ENCODE data around the gene MGRN1. TPM values are rescaled to one million over a fixed set of nuclear protein-coding genes. Genes with fewer than 3 reads are reported as not detected.
"Not testable (repeated sequence)": the region's sequence is repeated elsewhere in the genome, so short reads cannot be mapped to it uniquely, and the experiment has no call there.

Gene MGRN1
- total RNA-seq, 1 experiment from 2014 or later, result 26.6 TPM

- no peak for DNase-seq (ENCODE audit: low read depth)
Observed at GRCh38 chr16:4728676-4729075, 104.0 kb downstream of the MGRN1 start.

GRCh38 chr16:4729876-4730275, 105.2 kb downstream of the MGRN1 start:
- DNase-seq (ENCODE audit: low read depth), result no peak

- no peak for DNase-seq (ENCODE audit: low read depth)
Observed at GRCh38 chr16:4733211-4733742, 108.7 kb downstream of the MGRN1 start.

- no peak for DNase-seq (ENCODE audit: low read depth)
Observed at GRCh38 chr16:4733747-4734062, 109.1 kb downstream of the MGRN1 start.

- DNase-seq (ENCODE audit: low read depth), result peak; percentile 95
Observed at GRCh38 chr16:4734063-4734729, 109.6 kb downstream of the MGRN1 start, which contains the start of the genes ANKS3 and DNAAF8. TSS of gene ANKS3 (minus strand) at chr16:4734271. CDS start at chr16:4730149, 4,122 bp downstream. TSS of gene DNAAF8 (plus strand) at chr16:4734537. CDS start at chr16:4736515, 1,978 bp downstream.

GRCh38 chr16:4734730-4735535, 110.3 kb downstream of the MGRN1 start:
- DNase-seq (ENCODE audit: low read depth), result peak; percentile 72

- no peak for DNase-seq (ENCODE audit: low read depth)
Observed at GRCh38 chr16:4736546-4736945, 111.9 kb downstream of the MGRN1 start.

- DNase-seq (ENCODE audit: low read depth), result no peak
Observed at GRCh38 chr16:4737545-4737944, 112.9 kb downstream of the MGRN1 start.

- not testable (repeated sequence) for DNase-seq (ENCODE audit: low read depth)
Observed at GRCh38 chr16:4738370-4738769, 113.7 kb downstream of the MGRN1 start.

Other genes with a start within 250 kb of the MGRN1 start
- gene CORO7, start 208.2 kb upstream of the MGRN1 start, total RNA-seq (2014; rRNA removed), result 23.7 and 34.8 TPM in 2 replicates
- gene DNAJA3, start 199.0 kb upstream of the MGRN1 start, total RNA-seq (2014; rRNA removed), result 64.2 and 69.4 TPM in 2 replicates
- 27.6 and 40.7 TPM in 2 replicates for gene NMRAL1, start 150.2 kb upstream of the MGRN1 start, total RNA-seq (2014; rRNA removed)
- gene HMOX2, start 148.4 kb upstream of the MGRN1 start, total RNA-seq (2014; rRNA removed), result 48.6 and 49.9 TPM in 2 replicates
- gene CDIP1, start 86.1 kb upstream of the MGRN1 start, total RNA-seq (2014; rRNA removed), result 19.5 and 24.9 TPM in 2 replicates
- 0.06 TPM in 1 of 2 replicates, not detected in the other for gene C16orf96, start 68.5 kb upstream of the MGRN1 start, total RNA-seq (2014; rRNA removed)
- 4.5 and 7.7 TPM in 2 replicates for gene UBALD1, start 9.9 kb upstream of the MGRN1 start, total RNA-seq (2014; rRNA removed)
- gene NUDT16L1, start 68.7 kb downstream of the MGRN1 start, total RNA-seq (2014; rRNA removed), result 38.9 and 40.4 TPM in 2 replicates
- gene ANKS3, start 109.4 kb downstream of the MGRN1 start, total RNA-seq (2014; rRNA removed), result 14.4 and 17.9 TPM in 2 replicates
- 0.06 and 0.98 TPM in 2 replicates for gene DNAAF8, start 109.7 kb downstream of the MGRN1 start, total RNA-seq (2014; rRNA removed)
- gene ZNF500, start 142.3 kb downstream of the MGRN1 start, total RNA-seq (2014; rRNA removed), result 10.9 and 11.8 TPM in 2 replicates
- not detected in 2 replicates for gene SEPTIN12, start 163.5 kb downstream of the MGRN1 start, total RNA-seq (2014; rRNA removed)
- not detected in 2 replicates for gene SMIM22, start 170.5 kb downstream of the MGRN1 start, total RNA-seq (2014; rRNA removed)
- gene ROGDI, start 177.8 kb downstream of the MGRN1 start, total RNA-seq (2014; rRNA removed), result 17.8 and 25.8 TPM in 2 replicates
- 38.3 and 52.8 TPM in 2 replicates for gene GLYR1, start 222.5 kb downstream of the MGRN1 start, total RNA-seq (2014; rRNA removed)
- 27.6 and 28.1 TPM in 2 replicates for gene UBN1, start 222.7 kb downstream of the MGRN1 start, total RNA-seq (2014; rRNA removed)

Data from LHCN-M2 (cell line).